Neural crest cell (in vitro differentiated cells): ENCODE results near the gene OXGR1. TPM values are rescaled to one million over a fixed set of nuclear protein-coding genes. Genes with fewer than 3 reads are reported as not detected.

Experiments used
- DNase-seq: peaks from one replicate; pipeline ENCODE4 v3.0.0; 2021; ENCODE audit warnings: low read depth, mixed read lengths, low spot score
- H3K27ac Mint-ChIP-seq: one replicate; pipeline ENCODE4 v1.8.0; 2021; ENCODE audit warnings: mild to moderate bottlenecking, mixed read lengths; ENCODE audit not compliant: unreplicated experiment
- H3K27me3 Mint-ChIP-seq: 2 replicates; pipeline ENCODE4 v1.8.0; 2021; ENCODE audit warnings: low read depth, mild to moderate bottlenecking, mixed read lengths
- H3K36me3 Mint-ChIP-seq: 2 replicates; pipeline ENCODE4 v1.8.0; 2021; ENCODE audit warnings: low read depth, mild to moderate bottlenecking, mixed read lengths
- H3K4me1 Mint-ChIP-seq: 2 replicates; pipeline ENCODE4 v1.8.0; 2021; ENCODE audit warnings: mixed read lengths
- H3K4me3 Mint-ChIP-seq: one replicate; pipeline ENCODE4 v1.8.0; 2021; ENCODE audit warnings: mild to moderate bottlenecking, mixed read lengths
- H3K9me3 Mint-ChIP-seq: 2 replicates; pipeline ENCODE4 v1.8.0; 2021; ENCODE audit warnings: mixed read lengths
- total RNA-seq: library from RNA; stranded (reverse); gene quantifications from 2 replicates; pipeline ENCODE4 v1.2.1, GENCODE V29; 2021
- TF ChIP-seq, protein P1 (sequence below): fragments of 200-600 bp; sonication (generic); conservative IDR thresholded peaks from 2 replicates; pipeline ENCODE4 v1.5.0; 2021; ENCODE audit warnings: antibody characterized with exemption, mild to moderate bottlenecking

OXGR1 gene
- total RNA-seq, 1 donor from 2014 or later, result 0.42 TPM

DNA sequence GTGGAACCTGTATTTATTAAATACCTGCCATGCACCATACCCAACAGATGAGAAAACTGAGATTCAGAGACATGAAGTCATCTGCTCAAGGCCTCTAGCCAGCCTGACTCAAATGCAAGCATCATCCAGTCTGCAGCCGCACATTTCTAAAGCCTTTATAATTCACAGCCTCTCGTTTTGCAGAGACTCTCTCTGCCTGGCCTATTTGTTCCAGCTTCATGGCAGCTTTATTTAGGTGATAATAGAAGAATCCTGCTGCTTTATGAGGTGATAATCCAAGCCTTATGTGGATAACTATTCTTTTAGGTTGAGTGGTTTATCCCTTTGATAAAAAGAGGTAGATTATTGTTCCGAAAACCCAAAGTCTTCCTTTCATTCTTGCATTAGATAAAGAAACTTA, 58.4 kb downstream of the OXGR1 start:
- TF ChIP-seq, protein P1, sequence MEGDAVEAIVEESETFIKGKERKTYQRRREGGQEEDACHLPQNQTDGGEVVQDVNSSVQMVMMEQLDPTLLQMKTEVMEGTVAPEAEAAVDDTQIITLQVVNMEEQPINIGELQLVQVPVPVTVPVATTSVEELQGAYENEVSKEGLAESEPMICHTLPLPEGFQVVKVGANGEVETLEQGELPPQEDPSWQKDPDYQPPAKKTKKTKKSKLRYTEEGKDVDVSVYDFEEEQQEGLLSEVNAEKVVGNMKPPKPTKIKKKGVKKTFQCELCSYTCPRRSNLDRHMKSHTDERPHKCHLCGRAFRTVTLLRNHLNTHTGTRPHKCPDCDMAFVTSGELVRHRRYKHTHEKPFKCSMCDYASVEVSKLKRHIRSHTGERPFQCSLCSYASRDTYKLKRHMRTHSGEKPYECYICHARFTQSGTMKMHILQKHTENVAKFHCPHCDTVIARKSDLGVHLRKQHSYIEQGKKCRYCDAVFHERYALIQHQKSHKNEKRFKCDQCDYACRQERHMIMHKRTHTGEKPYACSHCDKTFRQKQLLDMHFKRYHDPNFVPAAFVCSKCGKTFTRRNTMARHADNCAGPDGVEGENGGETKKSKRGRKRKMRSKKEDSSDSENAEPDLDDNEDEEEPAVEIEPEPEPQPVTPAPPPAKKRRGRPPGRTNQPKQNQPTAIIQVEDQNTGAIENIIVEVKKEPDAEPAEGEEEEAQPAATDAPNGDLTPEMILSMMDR, result no peak
- Mint-ChIP-seq H3K27me3 (no peaks in the 10 kb centered on the region), H3K9me3 (no peaks in the 10 kb centered on the region), H3K36me3 (no peaks in the 10 kb centered on the region), H3K4me1 (peaks cover 5% of the 10 kb centered on the region), H3K27ac (no peak overlapping the region), H3K4me3 (no peak overlapping the region)
- no peak for DNase-seq

Other genes with a start within 250 kb of the OXGR1 start
- 16.9 and 18.7 TPM in 2 replicates for gene MBNL2, start 227.9 kb upstream of the OXGR1 start, total RNA-seq